GM13976 (cell line): ENCODE data around the gene OGFRL1.

Source experiments
- DNase-seq: peaks from one replicate; pipeline ENCODE4 v3.0.0; 2012; ENCODE audit warnings: low spot score
- CTCF ChIP-seq: IDR thresholded peaks from 2 replicates; pipeline ENCODE4 v1.5.1; 2012; ENCODE audit warnings: borderline replicate concordance, mild to moderate bottlenecking; ENCODE audit not compliant: insufficient read depth; ENCODE audit errors: extremely low read depth, missing control alignments, control extremely low read depth
- in situ Hi-C: fragments of 300-500 bp; cut with MboI; formaldehyde crosslinking; loops from one replicate; pipeline ENCODE4 v1.12.0; 2022; ENCODE audit warnings: low sequenced_read_pairs, mixed read lengths, inconsistent platforms; ENCODE audit not compliant: unreplicated experiment

Gene OGFRL1

GRCh38 chr6:71335544-71335943 is 46.9 kb downstream of the OGFRL1 start:
- TF ChIP-seq CTCF, result no peak
- in situ Hi-C loops, result no loop called here
- no peak for DNase-seq

GRCh38 chr6:71336901-71337300 is 48.3 kb downstream of the OGFRL1 start:
- in situ Hi-C loops, result no loop called here
- TF ChIP-seq CTCF, result no peak
- DNase-seq, result no peak

- TF ChIP-seq CTCF, result no peak
- no peak for DNase-seq
- in situ Hi-C loops, result no loop called here
Observed at GRCh38 chr6:71338540-71339316, 50.1 kb downstream of the OGFRL1 start.

GRCh38 chr6:71342772-71343171 is 54.2 kb downstream of the OGFRL1 start:
- no peak for DNase-seq
- no peak for TF ChIP-seq CTCF
- in situ Hi-C loops, result no loop called here

- DNase-seq, result no peak
- TF ChIP-seq CTCF, result no peak
- in situ Hi-C loops, result no loop called here
Observed at GRCh38 chr6:71345476-71346333, 57.1 kb downstream of the OGFRL1 start.

- in situ Hi-C loops, result no loop called here
- DNase-seq, result no peak
- no peak for TF ChIP-seq CTCF
Observed at GRCh38 chr6:71346334-71346694, 57.7 kb downstream of the OGFRL1 start.
